Endodermal cell (in vitro differentiated cells): Measurements from ENCODE around the gene CCDC85B. TPM values are rescaled to one million over a fixed set of nuclear protein-coding genes. Genes with fewer than 3 reads are reported as not detected.

Experiments used
- DNase-seq: peaks from one replicate; pipeline ENCODE4 v3.0.0-alpha.2; 2017
- H3K27ac ChIP-seq: 2 replicates; pipeline ENCODE4 v1.5.1; 2013; ENCODE audit warnings: mild to moderate bottlenecking, low read depth, low read length, moderate library complexity
- H3K27me3 ChIP-seq: 2 replicates; pipeline ENCODE4 v1.6.1; 2013; ENCODE audit warnings: mild to moderate bottlenecking, low read length, moderate library complexity; ENCODE audit not compliant: insufficient read depth, control insufficient read depth, poor library complexity, severe bottlenecking
- H3K36me3 ChIP-seq: 2 replicates; pipeline ENCODE4 v1.7.0; 2013; ENCODE audit warnings: mild to moderate bottlenecking, low read length, moderate library complexity; ENCODE audit not compliant: control insufficient read depth, insufficient read depth
- H3K4me1 ChIP-seq: one replicate; pipeline ENCODE4 v1.7.0; 2013; ENCODE audit warnings: low read length; ENCODE audit not compliant: control insufficient read depth, insufficient read depth
- H3K4me3 ChIP-seq: 2 replicates; pipeline ENCODE4 v1.5.1; 2013; ENCODE audit warnings: mild to moderate bottlenecking, low read length, moderate library complexity
- H3K9ac ChIP-seq: 2 replicates; pipeline ENCODE4 v1.6.1; 2013; ENCODE audit warnings: mild to moderate bottlenecking, low read length, moderate library complexity; ENCODE audit not compliant: poor library complexity, severe bottlenecking; ENCODE audit errors: extremely low read depth
- H3K9me3 ChIP-seq: 2 replicates; pipeline ENCODE4 v1.6.1; 2013; ENCODE audit warnings: mild to moderate bottlenecking, low read length, moderate library complexity; ENCODE audit not compliant: control insufficient read depth
- H3K27ac Mint-ChIP-seq: 2 replicates; pipeline ENCODE4 v1.8.0; 2020; ENCODE audit warnings: mixed read lengths
- H3K27me3 Mint-ChIP-seq: 2 replicates; pipeline ENCODE4 v1.8.0; 2021; ENCODE audit warnings: mild to moderate bottlenecking, mixed read lengths; ENCODE audit not compliant: insufficient read depth
- H3K36me3 Mint-ChIP-seq: 2 replicates; pipeline ENCODE4 v1.8.0; 2020; ENCODE audit warnings: low read depth, mixed read lengths
- H3K4me1 Mint-ChIP-seq: 2 replicates; pipeline ENCODE4 v1.8.0; 2020; ENCODE audit warnings: mixed read lengths
- H3K4me3 Mint-ChIP-seq: 2 replicates; pipeline ENCODE4 v1.8.0; 2020; ENCODE audit warnings: mild to moderate bottlenecking, moderate library complexity, mixed read lengths
- H3K9me3 Mint-ChIP-seq: 2 replicates; pipeline ENCODE4 v1.8.0; 2020; ENCODE audit warnings: mild to moderate bottlenecking, mixed read lengths
- WGBS, 2 experiments: methylation state at CpG; one replicate each; pipeline versions ENCODE4 v1.1.5 to v1.1.7; 2013; ENCODE audit warnings: missing lambda C conversion rate in 2 of 2, mixed read lengths in 1 of 2; ENCODE audit not compliant: insufficient coverage in 1 of 2, insufficient read length in 1 of 2; 5-methylcytosine and 5-hydroxymethylcytosine counted together
- total RNA-seq, 2 donors: library from RNA; stranded (reverse); fragmentation: NEBNext Ultra II Directional in 1 of 2; extraction: Animal tissue kit (Norgen Biotek cat#: 25700) in 1 of 2; gene quantifications; 2 replicates in 1 of 2; 3 replicates in 1 of 2; pipeline ENCODE4 v1.2.1, GENCODE V29; 2021
- TF ChIP-seq, protein P1 (sequence below): fragments of 200-600 bp; sonication (generic); conservative IDR thresholded peaks from 2 replicates; pipeline ENCODE4 v1.5.0; 2021; ENCODE audit warnings: antibody characterized with exemption, mild to moderate bottlenecking

CCDC85B gene
- total RNA-seq, 2 donors from 2014 or later, result 18.2 to 23.9 TPM

DNA sequence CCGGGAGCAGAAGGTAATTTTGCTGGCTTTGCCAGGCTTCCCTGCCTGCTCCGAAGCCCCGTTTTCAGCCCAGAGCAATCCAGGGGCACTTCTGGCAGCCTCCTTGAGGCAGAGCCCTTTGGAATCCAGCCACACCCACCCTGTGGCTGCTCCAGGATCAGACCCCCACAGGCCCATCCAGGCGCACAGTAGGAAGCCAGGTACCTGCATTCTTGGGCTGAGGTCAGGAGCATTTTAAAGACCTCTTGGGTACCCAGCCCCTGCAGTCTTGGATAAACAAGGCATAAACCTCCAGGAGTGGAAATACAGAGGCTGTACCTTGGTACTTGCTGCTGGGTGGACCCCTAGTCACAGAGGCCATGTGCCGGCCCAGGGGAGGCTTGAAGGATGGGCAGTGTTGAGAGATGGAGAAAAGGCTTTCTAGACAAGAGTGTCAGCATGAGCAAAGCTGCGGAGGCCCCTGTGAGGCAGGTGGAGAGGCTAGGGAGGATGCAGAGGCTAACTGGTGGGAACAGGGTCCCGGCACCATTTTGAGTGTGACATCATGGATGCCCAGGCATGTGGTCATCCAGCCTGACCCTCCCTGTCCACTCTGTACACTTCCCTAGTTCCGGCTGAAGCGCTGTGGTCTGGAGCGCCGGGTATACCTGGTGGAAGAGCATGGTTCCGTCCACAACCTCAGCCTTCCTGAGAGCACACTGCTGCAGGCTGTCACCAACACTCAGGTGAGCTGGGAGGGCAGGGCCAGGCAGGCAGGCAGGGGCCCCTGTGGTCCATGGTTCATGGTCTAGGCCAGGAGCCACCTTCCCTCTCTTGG, 26.4 kb upstream of the CCDC85B start:
- H3K4me1 ChIP-seq, result peaks cover 10% of the 10 kb centered on the region
- Mint-ChIP-seq H3K9me3 (no peaks in the 10 kb centered on the region), H3K27me3 (no peaks in the 10 kb centered on the region), H3K4me1 (peaks cover 15% of the 10 kb centered on the region), H3K4me3 (no peak overlapping the region), H3K27ac (no peak overlapping the region), H3K36me3 (peaks cover 54% of the 10 kb centered on the region)
- no peak overlapping the region for H3K27ac ChIP-seq
- H3K27me3 ChIP-seq, result no peaks in the 10 kb centered on the region
- TF ChIP-seq, protein P1, sequence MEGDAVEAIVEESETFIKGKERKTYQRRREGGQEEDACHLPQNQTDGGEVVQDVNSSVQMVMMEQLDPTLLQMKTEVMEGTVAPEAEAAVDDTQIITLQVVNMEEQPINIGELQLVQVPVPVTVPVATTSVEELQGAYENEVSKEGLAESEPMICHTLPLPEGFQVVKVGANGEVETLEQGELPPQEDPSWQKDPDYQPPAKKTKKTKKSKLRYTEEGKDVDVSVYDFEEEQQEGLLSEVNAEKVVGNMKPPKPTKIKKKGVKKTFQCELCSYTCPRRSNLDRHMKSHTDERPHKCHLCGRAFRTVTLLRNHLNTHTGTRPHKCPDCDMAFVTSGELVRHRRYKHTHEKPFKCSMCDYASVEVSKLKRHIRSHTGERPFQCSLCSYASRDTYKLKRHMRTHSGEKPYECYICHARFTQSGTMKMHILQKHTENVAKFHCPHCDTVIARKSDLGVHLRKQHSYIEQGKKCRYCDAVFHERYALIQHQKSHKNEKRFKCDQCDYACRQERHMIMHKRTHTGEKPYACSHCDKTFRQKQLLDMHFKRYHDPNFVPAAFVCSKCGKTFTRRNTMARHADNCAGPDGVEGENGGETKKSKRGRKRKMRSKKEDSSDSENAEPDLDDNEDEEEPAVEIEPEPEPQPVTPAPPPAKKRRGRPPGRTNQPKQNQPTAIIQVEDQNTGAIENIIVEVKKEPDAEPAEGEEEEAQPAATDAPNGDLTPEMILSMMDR, result no peak
- no peak overlapping the region for H3K4me3 ChIP-seq
- no peak overlapping the region for H3K9ac ChIP-seq
- 86 to 87% methylated on average over 10 to 12 of the region's 12 CpGs for WGBS, 2 experiments
- H3K36me3 ChIP-seq, result peaks cover 70% of the 10 kb centered on the region
- no peak for DNase-seq
- no peaks in the 10 kb centered on the region for H3K9me3 ChIP-seq

DNA sequence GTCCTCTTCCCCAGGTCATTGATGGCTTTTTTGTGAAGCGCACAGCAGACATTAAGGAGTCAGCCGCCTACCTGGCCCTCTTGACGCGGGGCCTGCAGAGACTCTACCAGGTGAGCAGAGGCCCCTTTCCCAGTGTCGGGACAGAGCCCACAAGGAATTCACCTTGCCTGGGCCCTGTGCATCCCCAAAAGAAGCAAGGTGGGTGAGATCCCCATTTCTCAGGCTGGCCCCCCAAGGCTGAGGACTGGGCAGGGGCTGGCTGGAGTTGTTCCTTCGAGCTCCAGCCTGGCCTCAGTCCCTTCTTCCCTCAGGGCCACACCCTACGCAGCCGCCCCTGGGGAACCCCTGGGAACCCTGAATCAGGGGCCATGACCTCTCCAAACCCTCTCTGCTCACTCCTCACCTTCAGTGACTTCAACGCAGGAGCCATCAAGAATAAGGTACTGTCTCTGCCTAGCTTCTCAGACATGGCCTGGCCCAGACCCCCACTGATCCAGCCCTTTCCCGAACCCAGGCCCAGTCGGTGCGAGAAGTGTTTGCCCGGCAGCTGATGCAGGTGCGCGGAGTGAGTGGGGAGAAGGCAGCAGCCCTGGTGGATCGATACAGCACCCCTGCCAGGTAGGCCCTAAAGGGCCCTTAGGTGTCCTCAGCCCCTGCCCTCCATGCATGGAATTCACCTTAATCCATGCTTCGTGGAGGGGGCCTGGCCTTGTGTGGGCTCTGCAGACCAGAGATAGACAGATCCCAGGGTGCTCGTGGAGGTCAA, 25.6 kb upstream of the CCDC85B start:
- no peaks in the 10 kb centered on the region for H3K27me3 ChIP-seq
- Mint-ChIP-seq H3K9me3 (no peaks in the 10 kb centered on the region), H3K4me3 (no peak overlapping the region), H3K27me3 (no peaks in the 10 kb centered on the region), H3K36me3 (peaks cover 60% of the 10 kb centered on the region), H3K27ac (no peak overlapping the region), H3K4me1 (peaks cover 13% of the 10 kb centered on the region)
- TF ChIP-seq, protein P1, result no peak
- no peak overlapping the region for H3K9ac ChIP-seq
- no peaks in the 10 kb centered on the region for H3K9me3 ChIP-seq
- peaks cover 76% of the 10 kb centered on the region for H3K36me3 ChIP-seq
- H3K4me3 ChIP-seq, result no peak overlapping the region
- 91 to 96% methylated on average over 16 to 18 of the region's 18 CpGs for WGBS, 2 experiments
- DNase-seq, result no peak
- H3K27ac ChIP-seq, result no peak overlapping the region
- peaks cover 10% of the 10 kb centered on the region for H3K4me1 ChIP-seq

DNA sequence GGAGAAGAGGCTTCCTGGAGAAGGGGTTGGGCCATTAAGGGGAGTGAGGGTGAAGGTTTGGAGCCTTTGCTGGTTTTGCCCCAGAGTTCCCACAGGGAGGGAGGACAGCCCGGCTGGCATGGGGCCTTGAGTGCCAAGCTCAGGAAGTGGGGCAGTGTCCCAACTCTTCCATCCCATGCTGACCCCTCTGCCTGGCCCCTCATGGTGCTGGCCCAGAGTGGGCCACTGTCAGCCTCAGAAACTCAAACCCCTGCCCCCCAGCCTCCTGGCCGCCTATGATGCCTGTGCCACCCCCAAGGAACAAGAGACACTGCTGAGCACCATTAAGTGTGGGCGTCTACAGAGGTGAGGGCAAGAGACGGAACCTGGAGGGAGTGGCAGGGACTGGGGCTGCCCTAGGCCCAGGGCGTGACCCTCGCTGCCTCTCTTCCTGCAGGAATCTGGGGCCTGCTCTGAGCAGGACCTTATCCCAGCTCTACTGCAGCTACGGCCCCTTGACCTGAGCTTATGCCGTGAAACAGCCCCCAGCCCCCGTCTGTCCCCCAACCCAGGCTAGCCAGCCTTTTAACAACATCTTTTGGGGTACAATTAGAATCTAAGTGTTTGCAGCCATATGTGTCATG, 24.8 kb upstream of the CCDC85B start:
- Mint-ChIP-seq H3K4me1 (peaks cover 10% of the 10 kb centered on the region), H3K36me3 (peaks cover 68% of the 10 kb centered on the region), H3K9me3 (no peaks in the 10 kb centered on the region), H3K4me3 (no peak overlapping the region), H3K27ac (no peak overlapping the region), H3K27me3 (no peaks in the 10 kb centered on the region)
- WGBS, 2 experiments, result 93 to 100% methylated on average over 3 to 9 of the region's 9 CpGs
- H3K9me3 ChIP-seq, result no peaks in the 10 kb centered on the region
- no peak for DNase-seq
- no peaks in the 10 kb centered on the region for H3K27me3 ChIP-seq
- TF ChIP-seq, protein P1, result no peak
- peaks cover 76% of the 10 kb centered on the region for H3K36me3 ChIP-seq
- no peak overlapping the region for H3K9ac ChIP-seq
- peaks cover 10% of the 10 kb centered on the region for H3K4me1 ChIP-seq
- no peak overlapping the region for H3K27ac ChIP-seq
- no peak overlapping the region for H3K4me3 ChIP-seq
